ENCODE results near the gene TMEM231.

DNA sequence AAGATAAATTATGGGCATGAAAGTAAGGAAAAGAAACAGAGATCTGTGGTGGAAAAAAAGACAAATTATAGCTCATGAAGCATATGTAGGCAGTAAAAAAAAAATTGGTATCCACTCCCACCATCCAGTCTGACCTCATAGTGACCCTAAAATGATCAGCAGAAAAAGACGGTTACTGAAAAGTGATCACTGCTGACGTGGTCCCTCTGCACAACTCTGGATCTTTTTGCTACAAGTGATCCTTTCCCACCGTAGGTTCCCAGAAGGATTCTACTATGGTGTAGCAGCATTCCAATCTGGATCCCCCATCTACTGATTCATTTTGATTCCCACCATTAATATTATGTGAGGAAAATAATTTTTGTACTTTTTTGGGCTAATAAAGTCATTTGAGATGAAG is 49.9 kb downstream of the TMEM231 start:
- TF ChIP-seq SP1 (IDR thresholded peaks at IDR 0.05): no peak
- TF ChIP-seq, protein P1, sequence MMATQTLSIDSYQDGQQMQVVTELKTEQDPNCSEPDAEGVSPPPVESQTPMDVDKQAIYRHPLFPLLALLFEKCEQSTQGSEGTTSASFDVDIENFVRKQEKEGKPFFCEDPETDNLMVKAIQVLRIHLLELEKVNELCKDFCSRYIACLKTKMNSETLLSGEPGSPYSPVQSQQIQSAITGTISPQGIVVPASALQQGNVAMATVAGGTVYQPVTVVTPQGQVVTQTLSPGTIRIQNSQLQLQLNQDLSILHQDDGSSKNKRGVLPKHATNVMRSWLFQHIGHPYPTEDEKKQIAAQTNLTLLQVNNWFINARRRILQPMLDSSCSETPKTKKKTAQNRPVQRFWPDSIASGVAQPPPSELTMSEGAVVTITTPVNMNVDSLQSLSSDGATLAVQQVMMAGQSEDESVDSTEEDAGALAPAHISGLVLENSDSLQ (IDR thresholded peaks at IDR 0.05): no peak
- no peak for TF ChIP-seq SUZ12 (IDR thresholded peaks at IDR 0.05)
- TF ChIP-seq FOXK2 (IDR thresholded peaks at IDR 0.05): no peak
- no peak for TF ChIP-seq BHLHE40 (IDR thresholded peaks at IDR 0.05; ENCODE audit: borderline replicate concordance)
- no peak for TF ChIP-seq TARDBP (IDR thresholded peaks at IDR 0.05)
- TF ChIP-seq CTBP1 (IDR thresholded peaks at IDR 0.05; ENCODE audit: borderline replicate concordance): no peak
- no peak for TF ChIP-seq HDGF (IDR thresholded peaks at IDR 0.05; ENCODE audit: borderline replicate concordance)
- no peak for TF ChIP-seq FOXM1 (IDR thresholded peaks at IDR 0.05; ENCODE audit: borderline replicate concordance)
- no peak for TF ChIP-seq ARNT (IDR thresholded peaks at IDR 0.05)
- TF ChIP-seq LEF1 (IDR thresholded peaks at IDR 0.05; ENCODE audit: borderline replicate concordance): no peak
- no peak for TF ChIP-seq ELF4 (IDR thresholded peaks at IDR 0.05)
- TF ChIP-seq NFRKB (IDR thresholded peaks at IDR 0.05): no peak
- TF ChIP-seq ZNF384 (IDR thresholded peaks at IDR 0.05): no peak
